DND-41 (cell line): ENCODE measurements around the gene PXDC1.

ENCODE experiments used
- EZH2 ChIP-seq: IDR thresholded peaks from 3 replicates; pipeline ENCODE4 v1.6.1; 2012; ENCODE audit warnings: borderline replicate concordance, low read depth, mild to moderate bottlenecking, moderate library complexity, low read length, inconsistent platforms; ENCODE audit not compliant: severe bottlenecking
- TF ChIP-seq, protein P1 (sequence below): IDR thresholded peaks from 2 replicates; pipeline ENCODE4 v1.5.1; 2012; ENCODE audit warnings: borderline replicate concordance, low read length, moderate library complexity, mild to moderate bottlenecking; ENCODE audit not compliant: poor library complexity, severe bottlenecking; ENCODE audit errors: extremely low read depth

DNA sequence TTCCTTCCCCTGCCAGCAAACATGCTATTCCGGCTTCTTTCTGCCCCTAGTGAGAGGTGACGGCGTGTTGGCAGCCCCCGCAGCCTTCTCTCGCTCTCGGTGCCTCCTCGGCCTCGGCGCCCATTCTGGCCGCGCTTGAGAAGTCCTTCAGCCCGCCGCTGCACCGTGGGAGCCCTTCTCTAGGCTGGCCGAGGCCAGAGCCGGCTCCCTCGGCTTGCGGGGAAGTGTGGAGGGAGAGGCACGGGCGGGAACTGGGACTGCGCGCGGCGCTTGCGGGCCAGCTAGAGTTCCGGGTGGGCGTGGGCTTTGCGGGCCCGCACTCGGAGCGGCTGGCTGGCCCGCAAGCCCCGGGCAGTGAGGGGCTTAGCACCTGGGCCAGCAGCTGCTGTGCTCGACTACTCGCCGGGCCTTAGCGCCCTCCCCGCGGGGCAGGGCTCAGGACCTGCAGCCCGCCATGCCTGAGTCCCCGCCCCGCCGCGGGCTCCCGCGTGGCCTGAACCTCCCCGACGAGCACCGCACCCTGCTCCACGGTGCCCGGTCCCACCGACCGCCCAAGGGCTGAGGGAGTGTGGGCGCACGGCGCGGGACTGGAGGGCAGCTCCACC lies 20.0 kb upstream of the PXDC1 start:
- TF ChIP-seq, protein P1, sequence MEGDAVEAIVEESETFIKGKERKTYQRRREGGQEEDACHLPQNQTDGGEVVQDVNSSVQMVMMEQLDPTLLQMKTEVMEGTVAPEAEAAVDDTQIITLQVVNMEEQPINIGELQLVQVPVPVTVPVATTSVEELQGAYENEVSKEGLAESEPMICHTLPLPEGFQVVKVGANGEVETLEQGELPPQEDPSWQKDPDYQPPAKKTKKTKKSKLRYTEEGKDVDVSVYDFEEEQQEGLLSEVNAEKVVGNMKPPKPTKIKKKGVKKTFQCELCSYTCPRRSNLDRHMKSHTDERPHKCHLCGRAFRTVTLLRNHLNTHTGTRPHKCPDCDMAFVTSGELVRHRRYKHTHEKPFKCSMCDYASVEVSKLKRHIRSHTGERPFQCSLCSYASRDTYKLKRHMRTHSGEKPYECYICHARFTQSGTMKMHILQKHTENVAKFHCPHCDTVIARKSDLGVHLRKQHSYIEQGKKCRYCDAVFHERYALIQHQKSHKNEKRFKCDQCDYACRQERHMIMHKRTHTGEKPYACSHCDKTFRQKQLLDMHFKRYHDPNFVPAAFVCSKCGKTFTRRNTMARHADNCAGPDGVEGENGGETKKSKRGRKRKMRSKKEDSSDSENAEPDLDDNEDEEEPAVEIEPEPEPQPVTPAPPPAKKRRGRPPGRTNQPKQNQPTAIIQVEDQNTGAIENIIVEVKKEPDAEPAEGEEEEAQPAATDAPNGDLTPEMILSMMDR: no peak
- no peak for TF ChIP-seq EZH2
